Measurements from ENCODE around the gene THSD4.

The THSD4 gene

GRCh38 chr15:71244250-71244649 lies 129.0 kb downstream of the THSD4 start:
- TF ChIP-seq EZH2phosphoT487 (IDR thresholded peaks at IDR 0.05; ENCODE audit: borderline replicate concordance), result no peak
- no peak for TF ChIP-seq CTCF (conservative IDR thresholded peaks at IDR 0.05; ENCODE audit: low read length)
- no peak overlapping the region for H3K4me3 ChIP-seq (ENCODE audit: low read length, poor library complexity, severe bottlenecking)

GRCh38 chr15:71245588-71245987 lies 130.3 kb downstream of the THSD4 start:
- TF ChIP-seq EZH2phosphoT487 (IDR thresholded peaks at IDR 0.05; ENCODE audit: borderline replicate concordance) (no peak), CTCF (conservative IDR thresholded peaks at IDR 0.05; ENCODE audit: low read length) (no peak)
- no peak overlapping the region for H3K4me3 ChIP-seq (ENCODE audit: low read length, poor library complexity, severe bottlenecking)
- H3K4me2 ChIP-seq (ENCODE audit: low read depth, low read length, poor library complexity, severe bottlenecking), result no peak overlapping the region
- no peaks in the 10 kb centered on the region for H3K9me2 ChIP-seq (replicated peaks; ENCODE audit: low read depth, low read length)
- no peaks in the 10 kb centered on the region for H3K36me3 ChIP-seq (ENCODE audit: insufficient read depth, low read length)
- no peak overlapping the region for H3K9ac ChIP-seq (ENCODE audit: low read depth, low read length, poor library complexity, severe bottlenecking)
- H3K4me1 ChIP-seq (ENCODE audit: insufficient read depth, low read length, poor library complexity, severe bottlenecking), result no peaks in the 10 kb centered on the region
- H4K20me1 ChIP-seq (ENCODE audit: insufficient read depth, low read length, poor library complexity, severe bottlenecking), result no peaks in the 10 kb centered on the region
- H3F3A ChIP-seq (ENCODE audit: low read depth), result no peaks in the 10 kb centered on the region
- no peak overlapping the region for H2AFZ ChIP-seq (ENCODE audit: low read length)
- H3K9me3 ChIP-seq (ENCODE audit: insufficient read depth, low read depth, low read length), result no peaks in the 10 kb centered on the region
- H3K27me3 ChIP-seq (ENCODE audit: insufficient read depth, low read length, poor library complexity, severe bottlenecking), result no peaks in the 10 kb centered on the region
- no peaks in the 10 kb centered on the region for H3K79me2 ChIP-seq (ENCODE audit: insufficient read depth, low read length)

More at GRCh38 chr15:71244250-71244649, 129.0 kb downstream of the THSD4 start:
- H3K4me1 ChIP-seq (ENCODE audit: insufficient read depth, low read length, poor library complexity, severe bottlenecking), result no peaks in the 10 kb centered on the region
- no peak overlapping the region for H3K4me2 ChIP-seq (ENCODE audit: low read depth, low read length, poor library complexity, severe bottlenecking)
- no peaks in the 10 kb centered on the region for H3K9me2 ChIP-seq (replicated peaks; ENCODE audit: low read depth, low read length)
- no peaks in the 10 kb centered on the region for H3K27me3 ChIP-seq (ENCODE audit: insufficient read depth, low read length, poor library complexity, severe bottlenecking)
- H3F3A ChIP-seq (ENCODE audit: low read depth), result no peaks in the 10 kb centered on the region
- no peaks in the 10 kb centered on the region for H3K79me2 ChIP-seq (ENCODE audit: insufficient read depth, low read length)
- no peaks in the 10 kb centered on the region for H4K20me1 ChIP-seq (ENCODE audit: insufficient read depth, low read length, poor library complexity, severe bottlenecking)
- no peaks in the 10 kb centered on the region for H3K36me3 ChIP-seq (ENCODE audit: insufficient read depth, low read length)
- H2AFZ ChIP-seq (ENCODE audit: low read length), result no peak overlapping the region
- H3K9me3 ChIP-seq (ENCODE audit: insufficient read depth, low read depth, low read length), result no peaks in the 10 kb centered on the region
- no peak overlapping the region for H3K9ac ChIP-seq (ENCODE audit: low read depth, low read length, poor library complexity, severe bottlenecking)

- no peak for TF ChIP-seq CTCF (conservative IDR thresholded peaks at IDR 0.05; ENCODE audit: low read length)
- no peak for TF ChIP-seq EZH2phosphoT487 (IDR thresholded peaks at IDR 0.05; ENCODE audit: borderline replicate concordance)
Measured at GRCh38 chr15:71248386-71248785, 133.1 kb downstream of the THSD4 start.

More at GRCh38 chr15:71248386-71248785, 133.1 kb downstream of the THSD4 start:
- H2AFZ ChIP-seq (ENCODE audit: low read length), result no peak overlapping the region
- H3K9ac ChIP-seq (ENCODE audit: low read depth, low read length, poor library complexity, severe bottlenecking), result no peak overlapping the region
- H3K79me2 ChIP-seq (ENCODE audit: insufficient read depth, low read length), result no peaks in the 10 kb centered on the region
- no peaks in the 10 kb centered on the region for H3K9me3 ChIP-seq (ENCODE audit: insufficient read depth, low read depth, low read length)
- H3K27me3 ChIP-seq (ENCODE audit: insufficient read depth, low read length, poor library complexity, severe bottlenecking), result no peaks in the 10 kb centered on the region
- no peaks in the 10 kb centered on the region for H3K9me2 ChIP-seq (replicated peaks; ENCODE audit: low read depth, low read length)
- H4K20me1 ChIP-seq (ENCODE audit: insufficient read depth, low read length, poor library complexity, severe bottlenecking), result no peaks in the 10 kb centered on the region
- H3K36me3 ChIP-seq (ENCODE audit: insufficient read depth, low read length), result no peaks in the 10 kb centered on the region
- no peak overlapping the region for H3K4me2 ChIP-seq (ENCODE audit: low read depth, low read length, poor library complexity, severe bottlenecking)
- no peak overlapping the region for H3K4me3 ChIP-seq (ENCODE audit: low read length, poor library complexity, severe bottlenecking)
- no peaks in the 10 kb centered on the region for H3F3A ChIP-seq (ENCODE audit: low read depth)
- H3K4me1 ChIP-seq (ENCODE audit: insufficient read depth, low read length, poor library complexity, severe bottlenecking), result no peaks in the 10 kb centered on the region

All from Loucy (cell line).